ENCODE measurements around the gene NUFIP1. TPM values are rescaled to one million over a fixed set of nuclear protein-coding genes. Genes with fewer than 3 reads are reported as not detected.
A peak's percentile ranks its signal among the peaks of the same experiment; 100 is the strongest.

Gene NUFIP1
- total and polyA plus RNA-seq, 4 donors = 0.92 to 2.0 (median 1.7) TPM

GRCh38 chr13:44895264-44895952 lies 93.9 kb downstream of the NUFIP1 start:
- H3K9me3 ChIP-seq (ENCODE audit: control insufficient read depth in 4 of 4, low read length in 3 of 4) = peaks cover 0 to 1% (median 0%) of the 10 kb centered on the region in 4 donors
- no peak overlapping the region for H3K4me3 ChIP-seq (ENCODE audit: low read depth in 1 of 3, low read length in 3 of 3)
- peaks cover 0 to 3% (median 0%) of the 10 kb centered on the region in 4 donors for H3K27me3 ChIP-seq (ENCODE audit: control insufficient read depth in 4 of 4, insufficient read depth in 4 of 4, low read length in 3 of 4)
- H3K9ac ChIP-seq (ENCODE audit: low read depth in 1 of 2, low read length in 2 of 2) = no peak overlapping the region
- H3K27ac ChIP-seq (ENCODE audit: low read depth in 1 of 2, low read length in 2 of 2) = no peak overlapping the region
- 64% methylated on average over 6 of the region's 6 CpGs for WGBS
- H3K4me1 ChIP-seq (ENCODE audit: control insufficient read depth in 4 of 4, insufficient read depth in 4 of 4, low read length in 3 of 4) = no peaks in the 10 kb centered on the region
- no peak for DNase-seq (ENCODE audit: low spot score)
- no peak for TF ChIP-seq FOXA2 (IDR thresholded peaks at IDR 0.05)
- no peak for TF ChIP-seq GABPA (IDR thresholded peaks at IDR 0.05 in 1 of 2, conservative IDR thresholded peaks at IDR 0.05 in 1 of 2)
- TF ChIP-seq ZBTB33 (IDR thresholded peaks at IDR 0.05) = no peak
- TF ChIP-seq HNF4G (IDR thresholded peaks at IDR 0.05) = no peak
- no peak for TF ChIP-seq TAF1 (conservative IDR thresholded peaks at IDR 0.05)
- TF ChIP-seq HNF4A (conservative IDR thresholded peaks at IDR 0.05) = no peak
- no peak for TF ChIP-seq RAD21 (IDR thresholded peaks at IDR 0.05)
- no peak for TF ChIP-seq MAX (IDR thresholded peaks at IDR 0.05)
- no peak for TF ChIP-seq CTCF (IDR thresholded peaks at IDR 0.05; ENCODE audit: low read depth, low read length, missing input control)
- TF ChIP-seq RXRA (IDR thresholded peaks at IDR 0.05) = no peak
- TF ChIP-seq JUND (IDR thresholded peaks at IDR 0.05) = no peak
- TF ChIP-seq NR2F2 (IDR thresholded peaks at IDR 0.05) = no peak
- no peaks in the 10 kb centered on the region for H3K36me3 ChIP-seq (ENCODE audit: control insufficient read depth in 4 of 4, insufficient read depth in 3 of 4, low read depth in 1 of 4, low read length in 3 of 4)

GRCh38 chr13:44894001-44894770 lies 95.1 kb downstream of the NUFIP1 start:
- H3K36me3 ChIP-seq (ENCODE audit: control insufficient read depth in 4 of 4, insufficient read depth in 3 of 4, low read depth in 1 of 4, low read length in 3 of 4) = no peaks in the 10 kb centered on the region
- H3K9me3 ChIP-seq (ENCODE audit: control insufficient read depth in 4 of 4, low read length in 3 of 4) = peaks cover 0 to 1% (median 0%) of the 10 kb centered on the region in 4 donors
- H3K27ac ChIP-seq (ENCODE audit: low read depth in 1 of 2, low read length in 2 of 2) = no peak overlapping the region
- TF ChIP-seq GABPA (IDR thresholded peaks at IDR 0.05 in 1 of 2, conservative IDR thresholded peaks at IDR 0.05 in 1 of 2) (no peak), HNF4A (conservative IDR thresholded peaks at IDR 0.05) (no peak), TAF1 (conservative IDR thresholded peaks at IDR 0.05) (no peak), NR2F2 (IDR thresholded peaks at IDR 0.05) (peak; percentile 55)
- no peaks in the 10 kb centered on the region for H3K4me1 ChIP-seq (ENCODE audit: control insufficient read depth in 4 of 4, insufficient read depth in 4 of 4, low read length in 3 of 4)
- 67% methylated on average over 13 of the region's 13 CpGs for WGBS
- no peak overlapping the region for H3K4me3 ChIP-seq (ENCODE audit: low read depth in 1 of 3, low read length in 3 of 3)
- peaks cover 0 to 3% (median 0%) of the 10 kb centered on the region in 4 donors for H3K27me3 ChIP-seq (ENCODE audit: control insufficient read depth in 4 of 4, insufficient read depth in 4 of 4, low read length in 3 of 4)
- DNase-seq (ENCODE audit: low spot score) = no peak
- H3K9ac ChIP-seq (ENCODE audit: low read depth in 1 of 2, low read length in 2 of 2) = no peak overlapping the region

Small RNA genes lying within 50 kb of the gene (small RNA-seq; reads per million reads assigned to genes)
- not detected for gene RN7SL49P

Other genes with a start within 250 kb of the NUFIP1 start
- 10 to 100 TPM; 12.6 to 15.7 TPM for gene GPALPP1, start 67 bp upstream of the NUFIP1 start, total RNA-seq
- gene GPALPP1, start 67 bp upstream of the NUFIP1 start, polyA plus RNA-seq = 1 to 10 TPM; 4.7 to 7.4 TPM
- gene GTF2F2, start 131.0 kb upstream of the NUFIP1 start, total RNA-seq = 1 to 10 TPM; 7.0 to 7.6 TPM
- 1 to 10 TPM; 6.0 to 8.5 TPM for gene GTF2F2, start 131.0 kb upstream of the NUFIP1 start, polyA plus RNA-seq
- gene KCTD4, start 211.6 kb upstream of the NUFIP1 start, total RNA-seq = not detected
- gene KCTD4, start 211.6 kb upstream of the NUFIP1 start, polyA plus RNA-seq = under 1 TPM in 1 of 2 donors, not detected in 1; 0.19 TPM